Bronchial epithelial cell (primary cell): ENCODE measurements around the gene MRC2. TPM values are rescaled to one million over a fixed set of nuclear protein-coding genes. Genes with fewer than 3 reads are reported as not detected.
"Not testable (repeated sequence)": the region's sequence is repeated elsewhere in the genome, so short reads cannot be mapped to it uniquely, and the experiment has no call there.

Experiments
- DNase-seq: peaks from one replicate; pipeline ENCODE4 v3.0.0-alpha.2; 2010; ENCODE audit warnings: low read depth
- FAIRE-seq: peaks from 2 replicates; lab custom pipeline; 2011; peaks lifted over from hg19 to GRCh38; lab: Jason Lieb, UNC
- H3K27me3 ChIP-seq: 2 replicates; pipeline ENCODE4 v1.5.1; 2011; ENCODE audit warnings: low read length; ENCODE audit not compliant: control insufficient read depth, insufficient read depth
- H3K36me3 ChIP-seq: 2 replicates; pipeline ENCODE4 v1.5.1; 2011; ENCODE audit warnings: low read length; ENCODE audit not compliant: control insufficient read depth, insufficient read depth
- H3K4me3 ChIP-seq: 2 replicates; pipeline ENCODE4 v1.5.1; 2011; ENCODE audit warnings: mild to moderate bottlenecking, low read depth, low read length, control low read depth
- CTCF ChIP-seq: IDR thresholded peaks from 2 replicates; pipeline ENCODE4 v1.5.1; 2011; ENCODE audit warnings: mild to moderate bottlenecking, moderate library complexity, low read length, control low read depth, inconsistent platforms; ENCODE audit not compliant: insufficient read depth, severe bottlenecking
- total RNA-seq: library from RNA; depleted of rRNA; stranded (reverse); fragments of >200 nt; gene quantifications from 2 replicates; pipeline ENCODE4 v1.2.1, GENCODE V29; 2014

The MRC2 gene
- total RNA-seq, 1 donor from 2014 or later: 9.2 TPM

DNA sequence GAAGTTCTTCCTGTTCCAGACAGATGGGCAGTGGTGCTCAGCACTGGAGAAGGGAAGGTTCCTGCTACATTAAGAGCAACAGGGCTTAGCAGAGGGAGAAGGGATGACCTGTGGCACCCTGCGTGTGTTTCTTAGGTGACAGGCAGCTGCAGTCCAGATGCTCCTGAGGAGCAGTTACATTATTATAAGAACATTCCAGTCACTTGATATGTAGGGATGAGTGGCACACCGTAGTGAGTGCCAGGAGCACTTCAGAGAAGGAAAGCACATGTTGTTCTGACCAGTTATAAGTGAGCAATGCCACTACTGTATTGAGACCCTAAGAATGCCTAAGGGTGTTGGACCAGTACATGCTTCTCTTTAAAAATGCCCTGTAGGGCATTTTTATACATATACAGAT, 39.9 kb upstream of the MRC2 start:
- Histone ChIP-seq H3K36me3 (peaks cover 1% of the 10 kb centered on the region), H3K4me3 (no peak overlapping the region), H3K27me3 (no peaks in the 10 kb centered on the region)
- FAIRE-seq: no peak
- no peak for DNase-seq
- TF ChIP-seq CTCF: no peak

DNA sequence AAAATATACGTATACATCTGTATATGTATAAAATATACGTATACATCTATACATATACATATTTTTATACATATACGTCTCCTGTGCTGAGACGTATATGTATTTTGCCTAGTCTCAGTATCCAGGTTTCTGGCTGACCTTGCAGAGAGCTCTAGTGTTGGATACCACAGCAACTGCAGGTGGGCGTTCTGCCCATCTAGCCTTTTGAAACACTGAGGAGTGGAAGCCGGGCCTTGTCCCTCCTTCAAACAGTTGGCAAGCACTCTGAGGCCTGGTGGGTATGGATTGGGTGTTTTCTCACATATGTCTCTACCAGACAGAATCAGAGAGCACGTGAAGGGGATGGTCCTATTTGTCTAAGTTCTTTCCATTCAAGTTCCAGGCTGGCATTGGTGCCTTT, 39.4 kb upstream of the MRC2 start:
- no peak for FAIRE-seq
- Histone ChIP-seq H3K4me3 (no peak overlapping the region), H3K36me3 (peaks cover 1% of the 10 kb centered on the region), H3K27me3 (no peaks in the 10 kb centered on the region)
- no peak for DNase-seq
- TF ChIP-seq CTCF: no peak

- peaks cover 1% of the 10 kb centered on the region for H3K36me3 ChIP-seq
- TF ChIP-seq CTCF: no peak
- H3K4me3 ChIP-seq: no peak overlapping the region
- no peaks in the 10 kb centered on the region for H3K27me3 ChIP-seq
- no peak for DNase-seq
- FAIRE-seq: no peak
Observed at GRCh38 chr17:62591333-62591732, 36.1 kb upstream of the MRC2 start.

GRCh38 chr17:62591822-62592221, 35.6 kb upstream of the MRC2 start:
- not testable (repeated sequence) for H3K27me3 ChIP-seq, H3K36me3 ChIP-seq, DNase-seq, FAIRE-seq, H3K4me3 ChIP-seq

DNA sequence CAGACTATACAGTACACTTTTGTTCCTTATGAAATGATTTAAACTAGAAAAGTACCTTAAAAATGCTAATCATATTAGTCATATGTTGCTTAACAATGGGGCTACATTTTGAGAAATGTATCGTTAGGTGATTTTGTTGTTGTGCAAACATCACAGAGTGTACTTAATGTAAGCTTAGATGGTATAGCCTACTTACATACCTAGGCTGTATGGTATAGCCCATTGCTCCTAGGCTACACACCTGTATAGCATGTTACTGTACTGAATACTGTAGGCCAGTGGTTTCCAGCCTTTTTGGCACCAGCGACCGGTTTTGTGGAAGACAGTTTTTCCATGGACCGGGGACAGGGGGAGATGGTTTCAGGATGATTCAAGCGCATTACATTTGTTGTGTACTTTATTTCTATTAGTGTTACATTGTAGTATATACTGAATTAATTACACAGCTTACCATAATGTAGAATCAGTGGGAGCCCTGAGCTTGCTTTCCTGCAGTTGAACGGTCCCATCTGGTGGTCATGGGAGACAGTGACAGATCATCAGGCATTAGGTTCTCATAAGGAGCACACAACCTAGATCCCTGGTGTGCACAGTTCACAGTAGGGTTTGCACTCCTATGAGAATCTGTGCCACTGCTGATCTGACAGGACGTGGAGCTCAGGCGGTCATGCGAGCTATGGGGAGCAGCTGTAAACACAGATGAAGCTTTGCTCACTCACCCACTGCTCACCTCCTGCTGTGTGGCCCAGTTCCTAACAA, 35.0 kb upstream of the MRC2 start:
- no peak for FAIRE-seq
- TF ChIP-seq CTCF: no peak
- Histone ChIP-seq H3K27me3 (no peaks in the 10 kb centered on the region), H3K4me3 (no peak overlapping the region), H3K36me3 (peaks cover 6% of the 10 kb centered on the region)
- peak; percentile 74 for DNase-seq

DNA sequence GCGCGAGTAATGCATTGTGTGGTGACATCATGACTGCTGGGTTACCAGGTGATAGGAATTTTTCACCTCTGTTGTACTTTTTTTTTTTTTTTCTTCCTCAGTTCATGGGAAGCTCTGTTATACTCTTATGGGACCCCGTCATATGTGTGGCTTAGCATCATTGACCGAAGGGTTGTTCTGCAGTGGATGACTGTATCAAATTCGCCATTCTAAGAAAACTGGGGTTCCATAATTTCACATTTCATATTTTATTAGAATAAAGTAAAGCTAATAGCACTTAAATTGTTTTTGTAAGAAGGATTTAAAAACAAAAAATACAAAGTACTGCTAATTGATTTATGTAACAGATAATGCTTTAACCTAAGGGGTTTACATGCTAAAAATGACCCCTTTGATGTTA, 32.0 kb upstream of the MRC2 start:
- no peaks in the 10 kb centered on the region for H3K27me3 ChIP-seq
- FAIRE-seq (no peak), DNase-seq (no peak)
- TF ChIP-seq CTCF: no peak
- peaks cover 8% of the 10 kb centered on the region for H3K36me3 ChIP-seq
- no peak overlapping the region for H3K4me3 ChIP-seq
